Gastroesophageal sphincter (tissue), 3 donors: ENCODE results near the gene RGS9.

Experiments
- POLR2A ChIP-seq, 2 donors: fragments of 450-650 bp; IDR thresholded peaks; one replicate each; pipeline ENCODE4 v1.6.1; 2017; ENCODE audit warnings: antibody characterized with exemption in 2 of 2, mild to moderate bottlenecking in 2 of 2, moderate library complexity in 1 of 2
- POLR2AphosphoS5 ChIP-seq: sonication (generic); formaldehyde crosslinking; IDR thresholded peaks from one replicate; pipeline ENCODE4 v1.6.1; 2017; ENCODE audit warnings: antibody characterized with exemption
- TF ChIP-seq, protein P1 (sequence below), 4 experiments: fragments of 200-600 bp in 2 of 4; fragments of 450-650 bp in 2 of 4; sonication (generic) in 1 of 4; IDR thresholded peaks; one replicate each; pipeline ENCODE4 v1.5.1; 2017 to 2019; ENCODE audit warnings: antibody characterized with exemption in 4 of 4, mild to moderate bottlenecking in 2 of 4, moderate library complexity in 2 of 4

- TF ChIP-seq POLR2A (IDR thresholded peaks at IDR 0.05), result no peak
- TF ChIP-seq, protein P1, sequence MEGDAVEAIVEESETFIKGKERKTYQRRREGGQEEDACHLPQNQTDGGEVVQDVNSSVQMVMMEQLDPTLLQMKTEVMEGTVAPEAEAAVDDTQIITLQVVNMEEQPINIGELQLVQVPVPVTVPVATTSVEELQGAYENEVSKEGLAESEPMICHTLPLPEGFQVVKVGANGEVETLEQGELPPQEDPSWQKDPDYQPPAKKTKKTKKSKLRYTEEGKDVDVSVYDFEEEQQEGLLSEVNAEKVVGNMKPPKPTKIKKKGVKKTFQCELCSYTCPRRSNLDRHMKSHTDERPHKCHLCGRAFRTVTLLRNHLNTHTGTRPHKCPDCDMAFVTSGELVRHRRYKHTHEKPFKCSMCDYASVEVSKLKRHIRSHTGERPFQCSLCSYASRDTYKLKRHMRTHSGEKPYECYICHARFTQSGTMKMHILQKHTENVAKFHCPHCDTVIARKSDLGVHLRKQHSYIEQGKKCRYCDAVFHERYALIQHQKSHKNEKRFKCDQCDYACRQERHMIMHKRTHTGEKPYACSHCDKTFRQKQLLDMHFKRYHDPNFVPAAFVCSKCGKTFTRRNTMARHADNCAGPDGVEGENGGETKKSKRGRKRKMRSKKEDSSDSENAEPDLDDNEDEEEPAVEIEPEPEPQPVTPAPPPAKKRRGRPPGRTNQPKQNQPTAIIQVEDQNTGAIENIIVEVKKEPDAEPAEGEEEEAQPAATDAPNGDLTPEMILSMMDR (IDR thresholded peaks at IDR 0.05), result no peak
- no peak for TF ChIP-seq POLR2AphosphoS5
Measured at GRCh38 chr17:65173284-65173793, 36.2 kb downstream of the RGS9 start.
